ENCODE data around the gene RUSF1.
"Not testable (repeated sequence)": the region's sequence is repeated elsewhere in the genome, so short reads cannot be mapped to it uniquely, and the experiment has no call there.

The RUSF1 gene

GRCh38 chr16:31527734-31528274 is 19.6 kb upstream of the RUSF1 start, which contains the start of gene AHSP:
Gene AHSP (plus strand): TSS chr16:31527900. CDS start chr16:31528140, 240 bp downstream.
- Mint-ChIP-seq H3K36me3 (no peaks in the 10 kb centered on the region), H3K27me3 (peaks cover 32% of the 10 kb centered on the region), H3K9me3 (no peaks in the 10 kb centered on the region), H3K4me3 (no peak within 1 kb of the TSS), H3K4me1 (no peaks in the 10 kb centered on the region), H3K27ac (no peak within 1 kb of the TSS)
- CTCF ChIA-PET = interaction anchor here (0.7 kb wide), 1 partner anchor 371 kb away, joined by 3 read pairs; no protein-coding TSS in a partner anchor
- no peak for DNase-seq

GRCh38 chr16:31525113-31525512 is 16.9 kb upstream of the RUSF1 start:
- DNase-seq = no peak
- no peaks in the 10 kb centered on the region for H3K36me3 Mint-ChIP-seq
- peaks cover 31% of the 10 kb centered on the region for H3K27me3 Mint-ChIP-seq
- no peak overlapping the region for H3K27ac Mint-ChIP-seq
- H3K9me3 Mint-ChIP-seq = no peaks in the 10 kb centered on the region
- H3K4me1 Mint-ChIP-seq = no peaks in the 10 kb centered on the region
- H3K4me3 Mint-ChIP-seq = no peak overlapping the region
- CTCF ChIA-PET = no interaction called here

- peaks cover 17% of the 10 kb centered on the region for H3K27me3 Mint-ChIP-seq
- H3K36me3 Mint-ChIP-seq, H3K9me3 Mint-ChIP-seq, H3K4me3 Mint-ChIP-seq, DNase-seq, H3K27ac Mint-ChIP-seq, CTCF ChIA-PET, H3K4me1 Mint-ChIP-seq: not testable (repeated sequence)
These were observed 15.6 kb upstream of the RUSF1 start for GRCh38 chr16:31523768-31524167.

- DNase-seq = no peak
- Mint-ChIP-seq H3K27me3 (peaks cover 5% of the 10 kb centered on the region), H3K27ac (no peak overlapping the region), H3K9me3 (peaks cover 4% of the 10 kb centered on the region), H3K4me1 (no peaks in the 10 kb centered on the region), H3K36me3 (no peaks in the 10 kb centered on the region), H3K4me3 (no peak overlapping the region)
- CTCF ChIA-PET = no interaction called here
These were observed 13.9 kb upstream of the RUSF1 start for GRCh38 chr16:31522071-31522470.

GRCh38 chr16:31521368-31521767 is 13.2 kb upstream of the RUSF1 start:
- DNase-seq = no peak
- CTCF ChIA-PET = no interaction called here
- H3K27ac Mint-ChIP-seq = no peak overlapping the region
- no peaks in the 10 kb centered on the region for H3K36me3 Mint-ChIP-seq
- peaks cover 7% of the 10 kb centered on the region for H3K9me3 Mint-ChIP-seq
- H3K27me3 Mint-ChIP-seq = peaks cover 7% of the 10 kb centered on the region
- H3K4me1 Mint-ChIP-seq = no peaks in the 10 kb centered on the region
- no peak overlapping the region for H3K4me3 Mint-ChIP-seq

GRCh38 chr16:31519759-31520431 is 11.7 kb upstream of the RUSF1 start:
- DNase-seq = no peak
- no peak overlapping the region for H3K27ac Mint-ChIP-seq
- H3K4me1 Mint-ChIP-seq = no peaks in the 10 kb centered on the region
- CTCF ChIA-PET = no interaction called here
- peaks cover 9% of the 10 kb centered on the region for H3K27me3 Mint-ChIP-seq
- peaks cover 9% of the 10 kb centered on the region for H3K9me3 Mint-ChIP-seq
- no peaks in the 10 kb centered on the region for H3K36me3 Mint-ChIP-seq
- H3K4me3 Mint-ChIP-seq = no peak overlapping the region

GRCh38 chr16:31517800-31518402 is 9.7 kb upstream of the RUSF1 start:
- CTCF ChIA-PET = no interaction called here
- no peak for DNase-seq
- Mint-ChIP-seq H3K27me3 (peaks cover 4% of the 10 kb centered on the region), H3K27ac (no peak overlapping the region), H3K36me3 (no peaks in the 10 kb centered on the region), H3K9me3 (peaks cover 9% of the 10 kb centered on the region), H3K4me1 (no peaks in the 10 kb centered on the region), H3K4me3 (no peak overlapping the region)

- no peak for DNase-seq
- Mint-ChIP-seq H3K4me3 (no peak overlapping the region), H3K27me3 (peaks cover 4% of the 10 kb centered on the region), H3K27ac (no peak overlapping the region), H3K9me3 (peaks cover 15% of the 10 kb centered on the region), H3K36me3 (no peaks in the 10 kb centered on the region), H3K4me1 (peaks cover 11% of the 10 kb centered on the region)
- CTCF ChIA-PET = no interaction called here
These were observed 5.7 kb upstream of the RUSF1 start for GRCh38 chr16:31513884-31514283.

- H3K27ac Mint-ChIP-seq = no peak overlapping the region
- CTCF ChIA-PET = no interaction called here
- H3K4me3 Mint-ChIP-seq = no peak overlapping the region
- peaks cover 17% of the 10 kb centered on the region for H3K4me1 Mint-ChIP-seq
- H3K9me3 Mint-ChIP-seq = peaks cover 15% of the 10 kb centered on the region
- peaks cover 6% of the 10 kb centered on the region for H3K36me3 Mint-ChIP-seq
- peaks cover 4% of the 10 kb centered on the region for H3K27me3 Mint-ChIP-seq
- DNase-seq = no peak
These were observed 4.9 kb upstream of the RUSF1 start for GRCh38 chr16:31513126-31513525.

- peak overlapping the region; percentile 94 for H3K4me3 Mint-ChIP-seq
These were observed 560 bp upstream of the RUSF1 start for GRCh38 chr16:31508706-31509195.

GRCh38 chr16:31507617-31507928 is 618 bp downstream of the RUSF1 start:
- H3K27ac Mint-ChIP-seq = peak overlapping the region; percentile 94
- no peaks in the 10 kb centered on the region for H3K27me3 Mint-ChIP-seq
- H3K9me3 Mint-ChIP-seq = peaks cover 3% of the 10 kb centered on the region
- CTCF ChIA-PET = interaction anchor here (1.0 to 1.5 kb wide), 3 partner anchors 25 to 50 kb away, joined by 3 read pairs; no protein-coding TSS in a partner anchor
- H3K36me3 Mint-ChIP-seq = peaks cover 17% of the 10 kb centered on the region
- no peak for DNase-seq
- H3K4me3 Mint-ChIP-seq = peak overlapping the region; percentile 94
- H3K4me1 Mint-ChIP-seq = peaks cover 55% of the 10 kb centered on the region

More at GRCh38 chr16:31508706-31509195, 560 bp upstream of the RUSF1 start:
- DNase-seq = no peak
- Mint-ChIP-seq H3K36me3 (peaks cover 17% of the 10 kb centered on the region), H3K27me3 (no peaks in the 10 kb centered on the region), H3K27ac (peak overlapping the region; percentile 94), H3K9me3 (peaks cover 6% of the 10 kb centered on the region), H3K4me1 (peaks cover 55% of the 10 kb centered on the region)
- CTCF ChIA-PET = interaction anchor here (0.8 to 1.5 kb wide), 4 partner anchors 46 to 188 kb away, joined by 3 to 4 read pairs (median 3); partner anchors contain the start of gene ARMC5

GRCh38 chr16:31505483-31505882 is 2.7 kb downstream of the RUSF1 start:
- H3K4me3 Mint-ChIP-seq = no peak overlapping the region

GRCh38 chr16:31504159-31504558 is 4.0 kb downstream of the RUSF1 start:
- Mint-ChIP-seq H3K27ac (no peak overlapping the region), H3K36me3 (peaks cover 21% of the 10 kb centered on the region)

More at GRCh38 chr16:31505483-31505882, 2.7 kb downstream of the RUSF1 start:
- no peak for DNase-seq
- peak overlapping the region; percentile 20 for H3K27ac Mint-ChIP-seq
- H3K9me3 Mint-ChIP-seq = no peaks in the 10 kb centered on the region
- CTCF ChIA-PET = no interaction called here
- H3K27me3 Mint-ChIP-seq = no peaks in the 10 kb centered on the region
- H3K4me1 Mint-ChIP-seq = peaks cover 54% of the 10 kb centered on the region
- peaks cover 17% of the 10 kb centered on the region for H3K36me3 Mint-ChIP-seq

GRCh38 chr16:31503555-31503954 is 4.6 kb downstream of the RUSF1 start:
- H3K9me3 Mint-ChIP-seq, CTCF ChIA-PET: not testable (repeated sequence)
- peaks cover 21% of the 10 kb centered on the region for H3K36me3 Mint-ChIP-seq

More at GRCh38 chr16:31504159-31504558, 4.0 kb downstream of the RUSF1 start:
- no peaks in the 10 kb centered on the region for H3K27me3 Mint-ChIP-seq
- no peaks in the 10 kb centered on the region for H3K9me3 Mint-ChIP-seq
- CTCF ChIA-PET = no interaction called here
- no peak overlapping the region for H3K4me3 Mint-ChIP-seq
- peaks cover 47% of the 10 kb centered on the region for H3K4me1 Mint-ChIP-seq
- DNase-seq = no peak

GRCh38 chr16:31502981-31503380 is 5.2 kb downstream of the RUSF1 start:
- DNase-seq = no peak
- CTCF ChIA-PET = no interaction called here
- Mint-ChIP-seq H3K27ac (no peak overlapping the region), H3K36me3 (peaks cover 17% of the 10 kb centered on the region), H3K9me3 (no peaks in the 10 kb centered on the region), H3K4me1 (peaks cover 38% of the 10 kb centered on the region), H3K4me3 (no peak overlapping the region), H3K27me3 (no peaks in the 10 kb centered on the region)

More at GRCh38 chr16:31503555-31503954, 4.6 kb downstream of the RUSF1 start:
- H3K27me3 Mint-ChIP-seq, DNase-seq, H3K4me3 Mint-ChIP-seq, H3K27ac Mint-ChIP-seq: not testable (repeated sequence)
- peaks cover 41% of the 10 kb centered on the region for H3K4me1 Mint-ChIP-seq
